H1 (cell line): ENCODE data around the gene PELI2.

Experiments used
- CEBPB ChIP-seq: IDR thresholded peaks from 2 replicates; pipeline ENCODE4 v1.6.1; 2012; ENCODE audit warnings: low read depth, low read length
- CTCF ChIP-seq, 3 experiments: IDR thresholded peaks; 1 replicate in 2 of 3; 2 replicates in 1 of 3; pipeline versions ENCODE4 v1.5.1 to v1.6.1; 2011; ENCODE audit warnings: low read length in 3 of 3, mild to moderate bottlenecking in 3 of 3, inconsistent platforms in 2 of 3, low read depth in 1 of 3, moderate library complexity in 1 of 3; ENCODE audit not compliant: insufficient read depth in 1 of 3; ENCODE audit errors: control extremely low read depth in 1 of 3
- JUND ChIP-seq: IDR thresholded peaks from 2 replicates; pipeline ENCODE4 v1.6.1; 2011; ENCODE audit warnings: mild to moderate bottlenecking, improper control_type of control experiment, low read length
- RNF2 ChIP-seq: fragments of 200-900, 300-1000 bp; sonication (generic); IDR thresholded peaks from 2 replicates; pipeline ENCODE4 v1.7.1; 2016; ENCODE audit warnings: borderline replicate concordance, low read depth, mild to moderate bottlenecking, antibody characterized with exemption, low read length; ENCODE audit not compliant: poor library complexity, severe bottlenecking; ENCODE audit errors: missing control alignments
- RXRA ChIP-seq: IDR thresholded peaks from 2 replicates; pipeline ENCODE4 v1.6.1; 2011; ENCODE audit warnings: low read depth, mild to moderate bottlenecking, low read length, moderate library complexity; ENCODE audit not compliant: insufficient read depth
- SRF ChIP-seq: IDR thresholded peaks from 2 replicates; pipeline ENCODE4 v1.6.1; 2011; ENCODE audit warnings: mild to moderate bottlenecking, low read depth, low read length, moderate library complexity

- TF ChIP-seq JUND (no peak), RNF2 (peak; percentile 23), SRF (no peak), CTCF (IDR thresholded peaks at IDR 0.05; ENCODE audit: control extremely low read depth in 1 of 3, insufficient read depth in 1 of 3, low read depth in 1 of 3, low read length in 3 of 3) (no peak), RXRA (no peak), CEBPB (no peak)
Observed at GRCh38 chr14:56119201-56119981, 1.2 kb downstream of the PELI2 start.
